ENCODE data around the gene ABHD17A. TPM values are rescaled to one million over a fixed set of nuclear protein-coding genes. Genes with fewer than 3 reads are reported as not detected.
A peak's percentile ranks its signal among the peaks of the same experiment; 100 is the strongest.

The ABHD17A gene
- total RNA-seq, 4 donors from 2014 or later = 86.8 to 134 (median 91.4) TPM

DNA sequence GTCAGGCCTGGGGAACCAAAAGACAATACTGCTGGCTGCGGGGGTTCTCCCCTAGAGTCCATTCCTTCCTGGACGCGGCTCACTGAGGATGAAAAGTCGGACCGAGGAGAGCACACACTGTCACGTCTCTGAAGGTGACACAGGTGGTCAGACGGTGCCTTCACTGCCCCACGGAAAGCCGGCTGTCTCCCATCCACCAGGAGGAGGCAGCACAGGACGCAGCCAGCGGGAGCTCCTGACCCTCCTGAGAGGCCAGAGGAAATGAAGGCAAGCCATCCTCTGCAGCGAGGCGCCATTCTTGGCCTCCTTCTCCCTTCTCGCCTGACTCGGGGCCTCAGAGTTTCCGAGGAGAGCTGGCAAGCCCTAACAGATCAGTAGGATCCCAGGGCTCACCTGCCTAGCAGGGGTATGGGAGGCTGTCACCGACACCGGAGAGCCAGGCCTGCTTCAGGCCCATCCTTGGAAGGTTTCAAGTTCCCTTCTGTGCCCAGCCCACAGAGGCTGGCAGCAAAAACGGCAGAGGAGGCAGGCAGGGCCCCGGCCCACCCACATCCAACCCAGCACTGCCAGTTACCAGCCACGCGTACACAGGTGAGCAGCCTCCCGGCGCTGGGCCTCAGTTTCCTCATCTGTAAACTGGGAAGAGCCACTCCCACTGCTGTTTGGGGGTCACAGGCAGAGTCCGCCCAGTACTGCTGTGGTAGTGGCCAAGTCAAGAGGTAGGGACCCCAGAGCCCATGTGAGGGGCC is 41.5 kb downstream of the ABHD17A start:
- Histone ChIP-seq H3K9me3 (no peaks in the 10 kb centered on the region), H3K4me1 (peaks cover 21 to 69% of the 10 kb centered on the region in 2 donors), H3K4me3 (replicated peaks in 1 of 3) (no peak overlapping the region), H3K27ac (no peak overlapping the region), H3K27me3 (no peaks in the 10 kb centered on the region), H3K36me3 (no peaks in the 10 kb centered on the region)
- TF ChIP-seq POLR2A (IDR thresholded peaks at IDR 0.05) = no peak
- TF ChIP-seq, protein P1, sequence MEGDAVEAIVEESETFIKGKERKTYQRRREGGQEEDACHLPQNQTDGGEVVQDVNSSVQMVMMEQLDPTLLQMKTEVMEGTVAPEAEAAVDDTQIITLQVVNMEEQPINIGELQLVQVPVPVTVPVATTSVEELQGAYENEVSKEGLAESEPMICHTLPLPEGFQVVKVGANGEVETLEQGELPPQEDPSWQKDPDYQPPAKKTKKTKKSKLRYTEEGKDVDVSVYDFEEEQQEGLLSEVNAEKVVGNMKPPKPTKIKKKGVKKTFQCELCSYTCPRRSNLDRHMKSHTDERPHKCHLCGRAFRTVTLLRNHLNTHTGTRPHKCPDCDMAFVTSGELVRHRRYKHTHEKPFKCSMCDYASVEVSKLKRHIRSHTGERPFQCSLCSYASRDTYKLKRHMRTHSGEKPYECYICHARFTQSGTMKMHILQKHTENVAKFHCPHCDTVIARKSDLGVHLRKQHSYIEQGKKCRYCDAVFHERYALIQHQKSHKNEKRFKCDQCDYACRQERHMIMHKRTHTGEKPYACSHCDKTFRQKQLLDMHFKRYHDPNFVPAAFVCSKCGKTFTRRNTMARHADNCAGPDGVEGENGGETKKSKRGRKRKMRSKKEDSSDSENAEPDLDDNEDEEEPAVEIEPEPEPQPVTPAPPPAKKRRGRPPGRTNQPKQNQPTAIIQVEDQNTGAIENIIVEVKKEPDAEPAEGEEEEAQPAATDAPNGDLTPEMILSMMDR (IDR thresholded peaks at IDR 0.05) = no peak
- DNase-seq = no peak
- intact Hi-C loops (cut with DNase I) = no loop called here
- 78 to 87% methylated on average over 20 to 23 of the region's 25 CpGs for WGBS, 2 donors

DNA sequence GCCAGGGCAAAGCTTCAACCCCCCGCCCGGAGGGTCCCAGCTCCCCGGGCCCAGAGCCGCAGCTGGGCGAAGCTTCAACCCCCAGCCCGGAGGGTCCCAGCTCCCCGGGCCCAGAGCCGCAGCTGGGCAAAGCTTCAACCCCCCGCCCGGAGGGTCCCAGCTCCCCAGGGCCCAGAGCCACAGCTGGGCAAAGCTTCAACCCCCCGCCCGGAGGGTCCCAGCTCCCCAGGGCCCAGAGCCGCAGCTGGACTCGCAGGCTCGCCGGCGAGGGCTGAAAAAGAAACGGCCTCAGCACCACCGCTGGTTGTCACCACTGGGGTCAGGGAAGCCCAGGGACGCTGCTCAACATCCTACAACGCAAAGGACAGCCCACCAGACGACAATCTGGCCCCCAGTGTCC is 42.2 kb downstream of the ABHD17A start:
- WGBS, 2 donors = 81 to 91% methylated on average over 5 to 6 of the region's 22 CpGs
- DNase-seq = no peak
- Histone ChIP-seq H3K4me1 (peaks cover 21 to 70% of the 10 kb centered on the region in 2 donors), H3K27me3 (no peaks in the 10 kb centered on the region), H3K27ac (no peak overlapping the region), H3K36me3 (no peaks in the 10 kb centered on the region), H3K9me3 (no peaks in the 10 kb centered on the region), H3K4me3 (replicated peaks in 1 of 3) (no peak overlapping the region)
- intact Hi-C loops (cut with DNase I) = no loop called here
- no peak for TF ChIP-seq POLR2A (IDR thresholded peaks at IDR 0.05)
- TF ChIP-seq, protein P1 (IDR thresholded peaks at IDR 0.05) = no peak

DNA sequence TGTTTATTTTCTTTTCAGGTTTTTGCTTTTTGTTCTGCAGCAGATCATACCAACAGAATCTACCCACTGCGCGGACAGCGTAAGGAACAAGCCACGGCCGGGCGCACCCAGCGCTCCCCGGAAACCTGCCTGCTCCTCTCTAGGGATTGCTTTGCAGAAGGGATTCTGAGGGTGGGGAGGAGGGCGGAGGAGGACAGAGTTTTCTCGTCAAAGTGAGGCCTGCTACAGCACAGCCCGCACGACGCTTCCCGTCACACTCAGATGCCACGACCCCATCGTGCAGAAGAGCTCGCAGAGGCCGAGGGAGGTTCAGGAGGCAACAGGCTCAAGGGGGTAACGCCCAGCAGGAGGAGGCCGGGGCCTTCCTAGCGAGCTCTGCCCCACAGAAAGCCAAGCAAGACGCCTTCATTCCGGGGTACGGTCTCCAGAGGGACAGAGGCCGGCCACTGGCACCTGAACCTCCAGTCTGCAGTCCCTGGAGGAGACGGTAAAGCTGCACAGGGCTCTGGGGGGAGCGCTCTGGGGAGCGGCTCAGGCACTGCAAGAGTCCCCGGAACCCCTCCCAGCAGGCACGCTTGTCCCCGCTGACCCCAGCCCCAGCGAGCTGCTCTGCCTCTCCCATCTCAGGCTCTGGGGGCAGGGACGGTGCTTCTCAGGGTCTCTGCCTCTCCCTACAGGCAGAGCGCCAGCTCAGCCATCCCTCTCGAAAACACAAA is 43.9 kb downstream of the ABHD17A start:
- no peaks in the 10 kb centered on the region for H3K9me3 ChIP-seq
- no peak for DNase-seq
- WGBS, 2 donors = 71% methylated on average over 23 to 34 of the region's 35 CpGs
- H3K27ac ChIP-seq = peak overlapping the region in 2 of 3 donors; percentile 30 to 56
- no peaks in the 10 kb centered on the region for H3K27me3 ChIP-seq
- H3K4me3 ChIP-seq (replicated peaks in 1 of 3) = no peak overlapping the region
- peaks cover 13 to 68% of the 10 kb centered on the region in 2 donors for H3K4me1 ChIP-seq
- no peak for TF ChIP-seq POLR2A (IDR thresholded peaks at IDR 0.05)
- TF ChIP-seq, protein P1 (IDR thresholded peaks at IDR 0.05) = no peak
- no peaks in the 10 kb centered on the region for H3K36me3 ChIP-seq
- intact Hi-C loops (cut with DNase I) = no loop called here

DNA sequence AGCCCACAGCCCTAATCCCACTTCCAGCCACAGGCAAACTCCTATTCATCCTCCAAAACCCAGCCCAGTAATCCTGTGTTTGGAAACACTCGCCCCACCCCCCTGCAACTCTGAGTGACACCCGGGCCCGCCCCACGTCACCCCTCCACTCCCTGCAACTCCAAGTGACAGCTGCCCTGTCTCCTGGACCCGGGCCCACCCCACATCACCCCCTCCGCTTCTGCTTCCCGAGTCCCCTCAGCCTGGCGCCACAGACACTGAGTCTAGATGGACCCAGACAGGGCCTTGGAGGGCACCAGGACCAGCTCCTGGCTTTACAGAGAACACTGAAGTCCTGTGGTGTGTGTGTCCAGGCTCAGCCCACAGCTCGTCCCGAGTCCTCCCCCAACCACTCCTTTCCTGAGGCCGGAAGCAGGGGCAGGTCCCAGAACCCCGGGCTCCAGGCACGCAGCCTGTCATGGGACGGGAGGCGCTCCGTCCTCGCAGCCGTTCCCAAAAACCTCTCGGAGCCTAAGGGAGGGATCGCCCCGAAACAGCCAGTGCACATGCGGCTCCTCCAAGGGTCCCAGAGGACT is 44.7 kb downstream of the ABHD17A start:
- DNase-seq = peak in 1 of 2 donors; percentile 15
- Histone ChIP-seq H3K36me3 (no peaks in the 10 kb centered on the region), H3K4me1 (peaks cover 9 to 61% of the 10 kb centered on the region in 2 donors), H3K27ac (peak overlapping the region in 2 of 3 donors; percentile 30 to 56), H3K27me3 (no peaks in the 10 kb centered on the region), H3K9me3 (no peaks in the 10 kb centered on the region), H3K4me3 (replicated peaks in 1 of 3) (no peak overlapping the region)
- TF ChIP-seq POLR2A (IDR thresholded peaks at IDR 0.05) = no peak
- TF ChIP-seq, protein P1 (IDR thresholded peaks at IDR 0.05) = no peak
- WGBS, 2 donors = 74 to 80% methylated on average over 12 to 22 of the region's 22 CpGs
- intact Hi-C loops (cut with DNase I) = no loop called here
